Measurements from ENCODE around the gene TDRKH. TPM values are rescaled to one million over a fixed set of nuclear protein-coding genes. Genes with fewer than 3 reads are reported as not detected.

The TDRKH gene
- total and polyA plus RNA-seq, 11 donors: 2.7 to 9.8 (median 4.8) TPM

DNA sequence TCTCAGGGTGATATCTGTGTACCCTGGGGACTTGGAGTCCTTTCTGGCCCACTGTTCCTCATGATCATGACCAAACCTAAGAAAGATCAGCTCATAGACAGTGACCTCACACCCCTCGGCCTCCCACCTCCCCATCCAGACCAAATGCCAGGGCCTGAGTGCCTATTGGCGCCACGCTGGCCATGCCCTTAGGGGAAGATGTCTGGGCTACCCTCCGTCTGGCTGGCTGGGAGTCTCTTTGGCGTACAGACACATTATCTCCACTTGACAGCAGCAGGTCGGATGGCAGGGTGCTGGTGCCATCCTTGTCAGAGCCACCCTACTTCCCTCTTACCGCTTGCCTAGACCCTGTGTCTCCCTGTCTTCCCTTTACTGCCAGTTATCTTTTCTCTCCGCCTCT lies 32.9 kb upstream of the TDRKH start:
- H3K4me3 ChIP-seq: no peak overlapping the region
- H3K27me3 ChIP-seq: no peaks in the 10 kb centered on the region
- DNase-seq (no peak), ATAC-seq (no peak)
- no peaks in the 10 kb centered on the region for H3K9me3 ChIP-seq
- WGBS, 4 donors: 78 to 81% (median 80%) methylated on average over 8 of the region's 8 CpGs
- no peaks in the 10 kb centered on the region for H3K36me3 ChIP-seq
- intact Hi-C loops (cut with DNase I): no loop called here
- no peak overlapping the region for H3K27ac ChIP-seq
- no peak for TF ChIP-seq POLR2A (IDR thresholded peaks at IDR 0.05)
- TF ChIP-seq, protein P1, sequence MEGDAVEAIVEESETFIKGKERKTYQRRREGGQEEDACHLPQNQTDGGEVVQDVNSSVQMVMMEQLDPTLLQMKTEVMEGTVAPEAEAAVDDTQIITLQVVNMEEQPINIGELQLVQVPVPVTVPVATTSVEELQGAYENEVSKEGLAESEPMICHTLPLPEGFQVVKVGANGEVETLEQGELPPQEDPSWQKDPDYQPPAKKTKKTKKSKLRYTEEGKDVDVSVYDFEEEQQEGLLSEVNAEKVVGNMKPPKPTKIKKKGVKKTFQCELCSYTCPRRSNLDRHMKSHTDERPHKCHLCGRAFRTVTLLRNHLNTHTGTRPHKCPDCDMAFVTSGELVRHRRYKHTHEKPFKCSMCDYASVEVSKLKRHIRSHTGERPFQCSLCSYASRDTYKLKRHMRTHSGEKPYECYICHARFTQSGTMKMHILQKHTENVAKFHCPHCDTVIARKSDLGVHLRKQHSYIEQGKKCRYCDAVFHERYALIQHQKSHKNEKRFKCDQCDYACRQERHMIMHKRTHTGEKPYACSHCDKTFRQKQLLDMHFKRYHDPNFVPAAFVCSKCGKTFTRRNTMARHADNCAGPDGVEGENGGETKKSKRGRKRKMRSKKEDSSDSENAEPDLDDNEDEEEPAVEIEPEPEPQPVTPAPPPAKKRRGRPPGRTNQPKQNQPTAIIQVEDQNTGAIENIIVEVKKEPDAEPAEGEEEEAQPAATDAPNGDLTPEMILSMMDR (IDR thresholded peaks at IDR 0.05): no peak
- H3K4me1 ChIP-seq: peaks cover 0 to 22% (median under 1%) of the 10 kb centered on the region in 12 donors

DNA sequence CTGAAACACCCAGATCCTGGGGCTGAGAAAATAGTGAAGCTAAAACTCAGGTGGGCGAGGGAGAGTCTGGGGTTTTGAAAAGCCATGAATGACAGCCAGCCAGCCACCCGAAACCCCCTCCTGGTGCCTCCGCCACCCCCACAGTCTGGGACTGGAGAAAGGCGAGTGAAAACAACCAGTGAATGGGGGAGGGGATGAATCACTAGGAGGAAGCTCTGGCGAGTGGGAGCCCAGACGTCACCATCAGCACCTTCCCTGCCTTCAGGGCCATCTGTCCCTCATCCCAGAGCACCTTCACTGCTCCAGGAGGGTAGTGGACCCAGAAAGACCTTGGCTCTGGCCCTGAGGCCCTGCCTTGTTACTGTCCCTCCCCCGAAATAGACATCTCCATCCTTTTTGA lies 32.1 kb upstream of the TDRKH start:
- Histone ChIP-seq H3K36me3 (no peaks in the 10 kb centered on the region), H3K4me1 (peaks cover 0 to 20% (median 0%) of the 10 kb centered on the region in 12 donors), H3K4me3 (no peak overlapping the region), H3K27ac (no peak overlapping the region), H3K9me3 (no peaks in the 10 kb centered on the region), H3K27me3 (no peaks in the 10 kb centered on the region)
- intact Hi-C loops (cut with DNase I): no loop called here
- TF ChIP-seq POLR2A (IDR thresholded peaks at IDR 0.05): no peak
- TF ChIP-seq, protein P1 (IDR thresholded peaks at IDR 0.05): no peak
- no peak for DNase-seq
- 59 to 66% (median 63%) methylated on average over 7 of the region's 7 CpGs for WGBS, 4 donors
- ATAC-seq: no peak

DNA sequence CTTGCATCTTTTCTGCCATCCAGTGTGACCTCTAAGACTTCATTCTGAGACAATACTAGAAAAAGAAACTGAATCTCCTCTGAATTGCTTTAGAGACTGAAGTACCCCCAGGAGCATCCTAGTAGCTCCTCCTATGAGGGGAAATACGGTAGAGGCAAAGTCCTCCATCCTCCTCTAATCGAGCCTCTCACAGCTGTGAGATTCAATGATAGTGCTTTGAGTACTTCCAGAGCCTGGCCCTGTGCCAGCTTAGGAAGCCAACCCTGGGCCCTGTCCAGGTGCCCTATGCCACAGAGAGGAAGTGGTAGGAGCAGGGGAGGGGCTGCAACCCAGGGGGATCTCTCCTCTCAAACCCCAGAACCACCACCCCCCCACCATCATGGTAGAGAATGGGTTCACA lies 30.6 kb upstream of the TDRKH start:
- intact Hi-C loops (cut with DNase I): no loop called here
- Histone ChIP-seq H3K9me3 (no peaks in the 10 kb centered on the region), H3K27ac (no peak overlapping the region), H3K4me1 (peaks cover 0 to 17% (median 0%) of the 10 kb centered on the region in 12 donors), H3K27me3 (no peaks in the 10 kb centered on the region), H3K36me3 (peaks cover 0 to 4% (median 0%) of the 10 kb centered on the region in 9 donors), H3K4me3 (no peak overlapping the region)
- ATAC-seq: peak in 1 of 4 donors; percentile 28
- TF ChIP-seq, protein P1 (IDR thresholded peaks at IDR 0.05): no peak
- TF ChIP-seq POLR2A (IDR thresholded peaks at IDR 0.05): no peak
- 4 to 9% (median 6%) methylated on average over 2 of the region's 2 CpGs for WGBS, 4 donors
- DNase-seq: no peak

DNA sequence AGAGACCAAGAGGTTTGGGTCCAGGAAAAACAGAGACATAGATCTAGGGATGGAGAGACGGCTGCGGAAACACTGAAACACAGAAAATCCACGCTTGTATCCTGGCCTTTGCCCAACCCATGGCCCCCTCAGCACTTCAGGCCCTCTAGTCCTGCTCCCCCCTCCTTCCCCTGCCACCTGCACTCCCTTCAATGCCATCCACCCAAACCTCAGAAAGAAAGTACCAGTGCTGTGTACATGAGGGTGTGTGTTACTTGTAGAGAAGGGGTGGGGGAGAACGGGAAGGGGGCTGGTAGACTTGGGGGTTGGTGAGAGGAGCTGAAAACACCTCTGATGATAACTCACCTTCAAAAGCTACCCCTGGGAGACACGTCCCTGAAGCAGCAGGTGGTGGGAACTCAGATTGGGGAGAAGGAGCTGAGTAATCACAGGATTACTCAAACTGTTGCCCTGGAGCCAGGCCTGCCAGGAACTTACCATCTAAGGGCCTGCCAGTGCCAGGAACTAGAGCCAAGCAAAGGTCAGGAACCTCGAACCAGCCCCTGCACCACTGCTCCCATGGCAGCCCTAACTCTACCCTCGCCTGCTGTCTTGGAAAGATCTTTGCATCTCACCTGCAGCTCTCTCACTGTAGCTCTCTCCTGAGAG lies 29.8 kb upstream of the TDRKH start:
- ATAC-seq (peak in 2 of 4 donors; percentile 25 to 45), DNase-seq (no peak)
- H3K27ac ChIP-seq: no peak overlapping the region
- TF ChIP-seq, protein P1 (IDR thresholded peaks at IDR 0.05): no peak
- TF ChIP-seq POLR2A (IDR thresholded peaks at IDR 0.05): no peak
- WGBS, 4 donors: 64 to 81% (median 79%) methylated on average over 7 of the region's 7 CpGs
- no peaks in the 10 kb centered on the region for H3K9me3 ChIP-seq
- peaks cover 0 to 13% (median 0%) of the 10 kb centered on the region in 12 donors for H3K4me1 ChIP-seq
- H3K4me3 ChIP-seq: no peak overlapping the region
- H3K27me3 ChIP-seq: no peaks in the 10 kb centered on the region
- peaks cover 0 to 9% (median 0%) of the 10 kb centered on the region in 9 donors for H3K36me3 ChIP-seq
- intact Hi-C loops (cut with DNase I): no loop called here
